Glomerular visceral epithelial cell (primary cell): ENCODE measurements around the gene SH3RF1.

Source experiments
- DNase-seq: peaks from one replicate; pipeline ENCODE4 v3.0.0-alpha.2; 2016; ENCODE audit errors: extremely low spot score

The SH3RF1 gene

DNA sequence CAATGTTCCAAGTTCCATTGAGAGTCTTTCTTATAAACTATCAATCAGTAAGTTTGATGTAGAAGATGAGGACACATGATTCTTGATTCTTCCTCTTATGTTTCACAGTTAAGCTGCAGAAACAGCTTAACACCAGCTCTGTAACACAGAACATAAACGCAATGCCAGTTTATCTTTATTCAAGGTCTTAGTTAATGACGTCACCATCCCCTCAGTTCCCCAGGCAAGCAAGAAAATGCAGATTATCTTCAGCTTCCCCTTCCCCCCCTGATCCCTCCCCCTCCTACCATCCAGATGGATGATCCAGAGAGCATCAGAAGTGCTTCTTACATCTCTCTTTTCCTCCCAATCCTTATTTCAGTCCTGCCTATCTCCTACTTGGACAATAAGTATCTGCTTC lies 4.4 kb upstream of the SH3RF1 start:
- DNase-seq = no peak

DNA sequence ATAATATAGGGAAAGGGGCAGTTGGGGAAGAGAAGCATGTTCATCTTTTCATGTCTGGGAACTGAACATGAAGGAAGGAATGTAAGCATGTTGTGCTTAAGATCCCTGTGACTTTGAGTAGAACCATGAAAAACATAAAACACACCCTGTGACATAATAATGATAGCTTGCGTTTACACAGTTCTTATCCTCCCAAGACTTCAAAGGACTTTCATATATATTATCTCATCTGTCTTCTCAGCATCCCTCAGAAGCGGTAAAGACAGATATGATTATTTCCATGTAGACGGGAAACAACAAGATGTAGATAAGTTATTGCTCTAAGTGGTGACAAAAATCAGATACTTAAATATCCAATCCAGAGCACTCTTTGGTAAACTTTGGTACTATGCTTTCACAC lies 3.3 kb upstream of the SH3RF1 start:
- DNase-seq = no peak

DNA sequence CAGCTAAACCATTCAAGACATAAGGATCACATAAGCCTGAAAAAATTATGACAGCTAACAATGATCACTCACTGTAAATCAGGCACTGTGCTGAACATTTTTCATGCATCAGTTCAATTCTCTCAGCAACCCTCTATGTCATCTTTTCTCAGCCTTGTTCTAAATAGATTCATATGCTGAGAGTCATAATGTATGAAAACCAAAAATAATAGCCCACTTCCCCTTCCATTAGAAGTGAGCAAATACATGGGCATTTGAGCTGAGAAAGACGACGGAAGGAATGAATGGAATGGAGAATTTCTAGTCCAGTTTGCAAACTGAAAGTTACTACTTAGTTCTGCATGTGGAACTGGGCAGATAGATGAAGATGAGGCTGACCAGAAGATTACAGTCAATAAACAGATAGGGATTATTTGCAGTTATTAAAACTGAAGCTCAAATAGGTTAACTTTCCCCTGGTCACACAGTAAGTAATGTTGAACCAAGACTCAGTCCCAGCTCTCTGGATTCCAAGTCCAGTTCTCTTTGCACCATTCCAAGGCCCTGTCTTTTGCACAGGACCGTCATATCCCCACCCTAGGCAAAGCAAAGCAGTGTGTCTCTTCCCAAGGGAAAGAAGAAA lies 1.6 kb upstream of the SH3RF1 start:
- peak; percentile 52 for DNase-seq

DNA sequence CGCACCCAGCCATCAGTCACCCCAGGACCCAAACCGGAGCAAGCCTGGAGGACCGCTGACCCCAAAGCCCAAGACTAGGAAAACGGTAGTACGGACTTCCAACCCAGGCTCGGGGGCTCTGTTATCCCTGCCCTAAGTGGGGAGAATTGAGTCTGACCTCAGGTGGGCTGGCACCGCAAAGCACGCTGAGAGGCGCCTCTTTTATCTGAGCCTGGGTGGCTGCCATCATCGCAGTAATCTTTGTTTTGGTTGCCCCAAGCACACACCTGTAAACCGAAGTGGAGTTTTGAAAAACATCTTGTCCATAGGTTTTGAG lies 894 bp upstream of the SH3RF1 start:
- no peak for DNase-seq

DNA sequence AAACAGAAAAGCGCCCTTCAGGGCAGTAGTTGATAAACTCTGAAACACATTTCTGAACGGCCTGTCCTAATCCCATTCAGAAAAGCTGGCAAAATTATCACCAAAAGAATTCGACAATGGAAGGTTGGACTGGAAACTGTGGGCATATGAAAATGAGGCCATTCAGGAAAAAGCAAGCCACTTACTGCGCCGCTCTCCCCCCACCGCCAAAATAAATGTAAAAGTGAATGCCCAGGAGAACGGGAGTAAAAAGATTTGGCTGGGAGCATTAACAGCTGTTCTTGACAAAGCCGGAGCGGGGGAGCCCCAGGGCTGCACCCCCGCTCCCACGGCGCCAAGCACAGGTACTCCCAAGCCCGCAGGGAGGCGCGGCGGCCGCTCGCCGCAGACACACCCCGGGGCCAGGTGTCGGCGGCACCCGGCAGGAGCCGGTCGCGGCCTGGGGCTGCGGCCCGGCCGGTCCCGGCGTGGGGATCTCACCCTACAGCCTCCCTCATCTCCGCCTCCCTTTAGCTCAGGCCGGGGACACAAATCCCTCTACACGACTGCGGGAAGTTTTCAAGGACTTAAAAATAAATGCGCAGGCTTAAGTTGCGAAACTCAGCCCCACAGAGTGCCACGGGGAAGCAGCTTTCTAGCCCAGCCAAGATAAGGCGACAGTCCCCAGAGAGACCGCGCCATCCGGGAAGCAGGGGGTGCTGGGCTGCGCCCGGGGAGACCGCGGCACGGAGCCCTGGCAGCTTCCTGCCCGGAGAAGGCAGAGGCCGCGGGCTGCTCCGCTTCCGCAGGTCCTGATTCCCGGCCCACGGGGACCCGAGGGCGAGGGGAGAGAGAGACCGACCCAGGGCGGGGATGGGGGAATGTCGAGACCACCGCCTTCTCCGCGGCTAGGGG lies 593 bp downstream of the SH3RF1 start:
- peak; percentile 45 for DNase-seq

DNA sequence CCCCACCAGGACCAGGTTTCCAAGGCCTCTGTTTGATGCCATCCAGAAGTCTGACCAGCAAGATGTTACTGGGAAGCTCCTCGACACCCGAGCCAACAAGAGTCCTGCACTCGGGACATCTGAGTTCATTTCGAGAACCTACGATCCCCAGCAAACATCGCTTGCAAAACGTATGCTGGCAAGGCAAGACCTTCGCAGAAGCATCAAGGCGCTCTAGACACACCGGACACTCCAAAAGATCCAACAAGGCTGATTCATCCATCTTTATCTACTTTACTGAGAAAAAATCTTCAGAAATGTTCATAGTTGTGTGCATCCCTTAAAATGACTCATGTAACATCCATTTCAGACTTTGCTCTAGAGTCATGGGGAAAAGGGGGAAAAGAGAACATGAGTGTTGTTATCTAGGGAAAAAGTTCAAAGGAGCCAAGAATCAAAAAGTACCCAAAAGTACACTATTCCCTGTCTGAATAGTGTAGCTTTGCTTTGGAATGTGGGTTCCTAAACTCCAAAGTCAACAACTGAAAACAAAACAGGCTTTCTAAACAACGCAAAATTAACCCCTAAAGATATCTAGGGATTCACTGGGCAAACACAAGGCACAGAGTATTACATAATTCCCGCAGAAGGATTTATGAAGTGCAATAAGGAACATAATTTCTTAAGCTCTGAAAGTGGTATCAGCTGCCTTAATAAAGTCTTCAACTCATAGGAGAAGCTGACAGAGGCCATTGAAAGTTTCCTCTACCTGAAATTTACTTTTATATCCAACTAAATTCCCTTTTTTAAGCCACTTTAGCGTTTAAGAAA lies 1.6 kb downstream of the SH3RF1 start:
- DNase-seq = peak; percentile 65

DNA sequence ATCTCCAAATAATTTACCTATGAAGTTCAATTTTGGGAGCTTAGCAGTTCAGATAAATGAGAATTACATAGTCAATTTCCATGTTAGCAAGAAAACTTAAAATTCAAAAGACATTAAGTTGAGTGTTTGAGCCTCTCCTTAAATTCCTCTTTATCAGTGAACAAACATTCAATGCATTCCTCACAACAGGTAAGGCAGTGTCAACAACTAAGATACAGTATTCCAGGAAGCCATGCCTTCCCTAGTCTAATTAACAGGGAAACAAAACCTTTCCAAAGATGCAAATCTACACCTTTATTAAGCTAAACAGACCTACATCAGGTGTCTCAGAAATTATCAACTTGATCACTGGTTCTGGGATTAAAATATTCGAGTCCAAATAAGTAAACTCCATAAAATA lies 3.7 kb downstream of the SH3RF1 start:
- DNase-seq = no peak

DNA sequence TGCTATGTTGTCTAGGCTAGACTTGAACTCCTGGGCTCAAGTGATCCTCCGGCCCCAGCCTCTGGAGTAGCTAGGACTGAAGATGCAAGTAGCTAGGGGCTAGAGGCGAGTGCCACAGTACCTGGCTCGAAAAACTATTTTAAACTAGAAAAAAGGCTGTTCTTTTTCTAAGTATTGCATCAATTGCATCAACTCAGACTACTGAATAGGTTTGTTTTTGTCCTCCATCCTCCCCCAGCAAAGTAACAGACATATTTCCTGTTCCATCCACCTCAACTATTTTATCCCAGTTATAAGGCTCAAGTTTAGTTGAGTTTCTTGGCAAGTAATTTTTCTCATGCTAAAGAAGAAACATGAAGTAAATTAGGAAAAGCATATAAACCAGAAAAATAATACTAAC lies 4.1 kb downstream of the SH3RF1 start:
- DNase-seq = no peak

DNA sequence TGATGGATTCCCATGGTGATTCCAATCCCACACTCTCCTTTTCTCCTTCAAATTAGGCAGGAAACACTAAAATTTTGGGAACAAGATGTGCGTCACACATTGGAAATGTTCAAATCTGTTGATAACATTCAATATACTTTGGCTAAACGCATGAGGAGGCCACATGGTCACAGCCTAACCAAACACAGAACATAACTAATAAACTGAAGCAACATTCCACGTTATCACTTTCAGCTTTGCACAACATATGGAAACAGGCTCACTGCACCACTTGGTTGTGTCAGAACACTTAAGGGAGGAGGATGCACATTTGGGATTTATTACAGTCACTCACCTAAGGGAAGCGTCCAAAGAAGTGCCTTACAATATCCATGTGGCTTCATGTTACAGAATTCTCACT lies 4.7 kb downstream of the SH3RF1 start:
- no peak for DNase-seq

DNA sequence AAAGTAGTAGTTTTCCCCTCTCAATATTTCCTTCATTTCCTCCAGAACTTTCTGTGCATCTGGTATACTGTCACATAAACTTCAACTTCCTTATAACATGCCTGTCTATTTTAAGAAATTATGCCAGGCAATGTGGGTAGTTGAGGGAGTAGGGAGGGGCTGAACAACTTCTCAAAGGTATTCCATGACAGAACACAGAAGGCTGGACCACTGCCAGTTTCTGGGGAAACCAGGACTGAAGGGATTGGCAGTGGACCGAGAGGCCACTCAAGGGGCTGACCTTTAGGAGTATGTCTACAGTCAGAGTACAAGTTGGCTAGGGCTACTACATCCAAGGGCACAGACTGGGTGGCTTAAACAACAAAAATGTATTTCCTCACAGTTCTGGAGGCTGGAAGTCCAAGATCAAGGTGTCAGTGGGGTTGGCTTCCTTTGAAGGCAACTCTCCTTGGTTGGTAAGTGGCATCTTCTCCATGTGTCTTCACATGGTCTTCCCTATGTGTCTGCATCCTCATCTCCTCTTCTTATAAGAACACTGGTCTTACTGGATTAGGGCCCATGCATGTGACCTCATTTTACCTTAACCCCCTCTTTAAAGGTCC lies 6.9 kb downstream of the SH3RF1 start:
- no peak for DNase-seq

DNA sequence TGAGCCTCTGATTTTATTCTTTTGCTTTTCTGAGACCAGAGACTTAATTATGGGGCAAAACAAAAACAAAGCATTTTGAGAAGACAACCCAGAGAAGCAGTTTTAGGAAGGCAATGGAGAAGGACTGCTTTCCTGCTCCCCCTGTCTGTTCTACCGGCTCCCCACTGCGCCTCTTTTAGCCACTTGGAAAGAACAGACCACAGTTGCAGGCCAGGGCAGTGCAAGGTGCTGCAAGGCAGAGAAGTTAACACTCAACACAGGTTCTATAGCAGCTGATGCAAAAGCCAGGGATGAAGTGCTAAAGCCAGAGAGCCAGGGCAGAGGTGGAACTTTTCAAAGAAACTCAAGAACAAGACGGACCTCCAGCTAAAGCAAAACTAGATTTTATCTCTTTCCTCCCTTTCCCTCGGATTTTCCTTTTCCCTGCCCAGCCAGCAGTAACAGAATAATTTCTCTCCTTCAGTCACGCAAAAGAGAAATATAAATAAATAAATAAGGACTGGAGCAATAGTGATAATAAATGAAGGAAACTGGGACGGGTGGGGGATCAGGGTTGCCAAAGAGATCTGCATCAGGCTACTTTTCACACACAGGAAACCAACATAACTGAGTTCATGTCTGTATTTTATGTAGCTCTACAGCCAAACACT lies 10.4 kb downstream of the SH3RF1 start:
- DNase-seq = no peak

DNA sequence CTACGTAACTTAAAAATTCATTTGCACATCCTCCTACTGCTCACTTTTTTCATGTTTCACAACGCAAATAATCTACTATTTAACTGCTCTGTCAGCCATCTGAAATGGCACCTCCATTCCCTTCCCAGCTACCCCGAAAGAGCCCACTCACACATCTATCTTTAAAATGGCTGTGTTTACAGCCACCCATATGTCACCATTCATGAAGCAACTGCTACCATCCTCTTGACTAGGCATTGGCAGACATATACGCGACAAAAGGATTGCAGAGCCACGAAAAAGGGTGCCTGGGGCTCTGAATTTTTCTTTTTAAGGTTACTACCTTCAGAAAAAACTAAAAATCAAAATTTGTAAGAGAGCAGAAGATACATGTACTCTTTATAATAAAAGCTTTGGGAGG lies 11.5 kb downstream of the SH3RF1 start:
- no peak for DNase-seq

DNA sequence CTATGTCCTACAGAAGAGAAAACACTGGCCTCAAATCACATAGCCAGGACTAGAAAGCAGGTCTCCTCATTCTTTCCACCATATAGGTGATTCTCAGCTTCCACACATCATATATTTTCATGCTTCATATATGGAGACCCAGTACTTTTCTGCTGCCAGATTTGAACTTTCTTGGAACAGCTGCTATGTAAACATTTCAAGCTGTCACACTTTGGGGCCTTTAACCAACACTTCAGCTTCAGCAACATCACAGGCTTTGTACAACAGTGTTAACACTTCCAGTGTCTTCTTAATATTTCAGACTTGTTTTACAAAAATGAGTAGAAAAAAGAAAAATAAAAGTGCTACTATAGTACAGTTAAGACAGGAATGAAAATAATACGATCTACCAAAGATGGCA lies 12.6 kb downstream of the SH3RF1 start:
- DNase-seq = no peak

DNA sequence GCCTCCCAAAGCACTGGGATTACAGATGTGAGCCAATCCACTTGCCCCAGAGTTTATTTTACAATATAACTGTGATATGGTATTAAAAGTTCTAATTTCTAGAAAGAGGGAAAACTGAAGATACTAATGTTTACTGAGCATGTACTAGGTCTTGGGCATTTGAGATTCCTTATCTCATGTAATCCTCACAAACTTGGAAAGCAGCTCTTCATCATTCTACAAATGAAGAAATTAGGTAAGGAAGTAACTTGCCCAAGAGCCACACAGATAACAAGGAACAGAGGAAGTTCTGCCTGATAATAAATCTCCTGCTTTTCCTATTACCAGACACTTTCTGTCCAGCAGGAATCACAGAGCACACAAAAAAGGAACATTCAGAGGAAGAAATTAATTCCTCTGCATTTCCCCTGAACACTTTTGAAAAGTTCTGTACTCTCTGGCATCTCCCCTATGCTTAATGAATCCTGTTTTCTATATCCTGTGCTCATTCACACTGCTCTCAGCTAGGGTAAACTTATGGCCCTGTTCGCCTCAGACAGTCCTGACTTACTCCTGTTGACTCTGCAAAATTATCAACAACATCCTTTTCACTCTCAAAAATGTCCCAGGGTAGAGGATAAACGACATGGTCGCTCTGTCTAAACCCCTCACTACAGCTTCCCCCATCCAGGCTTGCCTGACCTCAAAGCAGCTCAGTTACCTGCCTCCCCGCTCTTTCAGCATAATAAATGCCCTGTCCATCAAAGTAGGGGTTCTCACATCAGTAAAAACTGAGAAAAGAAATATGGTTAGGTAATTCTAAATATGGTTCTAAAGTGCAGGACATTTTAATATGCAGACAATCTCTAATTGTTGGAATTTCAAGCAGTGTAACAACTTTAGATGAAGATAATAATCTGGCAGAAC lies 13.6 kb downstream of the SH3RF1 start:
- DNase-seq = no peak

DNA sequence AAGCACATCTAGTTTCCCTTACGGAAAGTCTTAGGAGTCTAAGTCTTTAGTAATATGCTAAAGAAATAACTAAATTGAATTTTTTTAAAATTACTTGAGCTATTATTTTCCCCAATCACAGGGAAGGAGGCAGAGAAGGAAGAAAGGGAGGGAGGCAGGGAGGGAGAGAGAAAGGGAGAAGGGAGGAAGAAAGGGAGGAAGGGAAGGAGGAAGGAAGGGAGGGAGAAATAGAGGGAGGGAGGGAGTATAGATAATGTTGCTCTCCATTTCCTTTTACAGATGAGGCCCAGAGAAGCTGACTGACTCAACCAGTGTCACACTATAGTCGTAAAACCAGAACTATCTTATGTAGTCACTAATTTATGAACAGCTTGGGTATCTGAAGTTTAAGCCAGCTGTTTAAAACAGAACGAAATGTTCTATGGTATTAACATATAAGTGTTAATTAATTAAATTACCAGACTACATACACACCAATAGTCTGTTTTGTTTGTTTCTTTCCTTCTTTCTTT lies 14.6 kb downstream of the SH3RF1 start:
- peak; percentile 33 for DNase-seq

DNA sequence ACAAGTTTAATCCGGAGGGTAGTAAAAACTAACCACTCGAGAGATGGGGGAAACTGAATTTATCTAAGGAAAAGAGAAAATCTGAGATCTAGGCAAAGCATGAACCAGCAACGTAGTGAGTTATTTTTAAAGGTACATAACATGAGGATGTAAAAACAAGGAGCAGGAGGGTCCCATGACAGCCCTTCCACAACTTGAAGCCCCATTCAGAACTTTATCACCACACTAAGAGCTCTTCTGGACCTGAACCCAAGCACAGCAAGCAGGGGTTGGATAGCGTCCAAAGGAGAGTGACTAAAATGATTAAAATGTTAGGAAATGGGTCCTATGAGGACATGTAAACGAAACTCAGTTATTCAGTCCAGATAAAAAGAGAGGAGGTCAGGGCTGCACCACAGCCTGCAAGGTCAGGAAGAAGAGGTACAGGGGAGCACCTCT lies 16.2 kb downstream of the SH3RF1 start:
- DNase-seq = peak; percentile 82

DNA sequence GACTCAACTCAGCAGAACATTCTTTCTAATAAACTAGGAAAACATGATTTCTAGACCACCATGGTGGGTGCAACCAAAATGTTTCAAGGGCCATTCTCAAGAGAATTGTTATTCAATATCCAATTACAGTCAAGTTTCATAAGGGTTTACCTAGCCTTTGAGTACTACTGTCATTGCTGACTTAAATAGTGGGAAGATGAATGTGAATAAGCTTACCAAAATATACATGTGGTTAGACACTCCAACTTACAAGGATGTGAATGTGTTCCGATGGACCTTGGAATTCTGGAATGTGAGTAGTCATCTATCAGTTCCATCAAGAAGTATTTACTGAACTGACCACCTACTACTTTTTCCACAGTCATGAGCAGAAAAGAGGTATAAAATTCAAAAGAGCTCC lies 16.9 kb downstream of the SH3RF1 start:
- peak; percentile 81 for DNase-seq

DNA sequence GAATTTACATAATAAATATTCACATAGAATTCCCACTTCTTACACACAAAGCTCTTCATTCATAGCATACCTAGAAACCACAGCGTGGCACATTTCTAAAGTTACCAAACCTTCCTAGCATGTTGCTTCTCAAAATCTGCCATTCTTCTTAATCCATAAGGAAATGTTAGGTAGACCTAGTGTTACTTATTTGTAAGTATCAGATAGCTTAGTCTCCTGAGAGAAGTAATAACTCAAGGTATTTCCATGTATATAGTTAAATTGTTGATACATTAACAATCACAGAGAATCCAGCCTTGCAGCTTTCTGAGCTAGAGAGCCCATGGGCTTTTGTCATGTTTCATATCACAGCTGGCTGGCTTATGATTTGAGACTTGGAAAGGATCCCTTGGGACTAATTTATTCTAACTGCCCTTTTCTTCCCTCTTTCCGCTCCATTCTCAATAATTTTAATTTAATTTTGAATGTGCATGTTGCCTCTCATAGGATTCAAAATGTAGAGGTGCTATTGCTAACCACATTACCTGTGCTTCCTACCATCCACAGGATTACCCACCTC lies 17.6 kb downstream of the SH3RF1 start:
- DNase-seq = peak; percentile 50

DNA sequence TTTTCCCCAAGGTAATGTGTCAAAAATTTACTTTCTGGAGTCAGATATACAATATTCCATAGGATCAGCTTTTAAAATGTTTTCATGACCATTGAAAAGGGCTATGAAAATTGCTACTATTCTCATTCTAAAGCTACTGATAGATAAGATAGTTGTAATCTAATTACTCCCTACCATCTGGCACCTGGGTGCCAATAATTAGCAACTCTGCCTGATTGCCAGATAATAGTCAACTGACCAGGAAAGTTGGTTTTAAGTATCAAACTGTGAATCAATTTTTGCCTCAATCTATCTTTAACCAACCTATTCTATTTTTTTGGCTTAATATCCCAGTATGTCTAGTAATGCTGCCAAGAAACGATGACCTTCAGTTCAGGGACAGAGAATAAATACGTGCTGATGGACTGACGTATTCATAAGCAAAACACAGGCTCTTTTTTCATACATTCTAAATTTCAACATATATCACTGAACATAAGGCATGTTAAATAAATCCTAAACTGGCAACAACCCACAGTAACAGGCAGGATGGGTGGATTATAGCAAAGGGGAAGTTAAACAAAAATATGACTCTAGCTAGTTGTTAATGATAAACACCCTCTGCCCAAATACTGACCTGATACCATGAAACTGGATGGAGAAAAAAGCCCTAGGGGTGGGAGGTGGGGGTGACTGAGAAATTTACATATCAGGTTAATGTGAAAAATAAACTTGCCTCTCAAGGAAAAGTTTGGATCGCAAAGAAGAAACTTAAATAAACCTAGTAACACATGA lies 18.2 kb downstream of the SH3RF1 start:
- DNase-seq = peak; percentile 27
